ENCODE data around the gene DNAH17. TPM values are rescaled to one million over a fixed set of nuclear protein-coding genes. Genes with fewer than 3 reads are reported as not detected.

DNAH17 gene
- total RNA-seq, 1 donor from 2014 or later: not detected

- DNase-seq (ENCODE audit: low spot score): no peak
Observed at GRCh38 chr17:78454346-78454745, 122.8 kb downstream of the DNAH17 start.

- DNase-seq (ENCODE audit: low spot score): no peak
Observed at GRCh38 chr17:78451753-78452152, 125.4 kb downstream of the DNAH17 start.

- no peak for DNase-seq (ENCODE audit: low spot score)
Observed at GRCh38 chr17:78450696-78451345, 126.4 kb downstream of the DNAH17 start.

GRCh38 chr17:78449983-78450595 is 127.1 kb downstream of the DNAH17 start:
- no peak for DNase-seq (ENCODE audit: low spot score)

GRCh38 chr17:78448356-78448993 is 128.7 kb downstream of the DNAH17 start:
- no peak for DNase-seq (ENCODE audit: low spot score)

- DNase-seq (ENCODE audit: low spot score): no peak
Observed at GRCh38 chr17:78446833-78447232, 130.4 kb downstream of the DNAH17 start.

GRCh38 chr17:78444392-78444791 is 132.8 kb downstream of the DNAH17 start:
- DNase-seq (ENCODE audit: low spot score): no peak

GRCh38 chr17:78442648-78443218 is 134.5 kb downstream of the DNAH17 start:
- DNase-seq (ENCODE audit: low spot score): peak; percentile 66

GRCh38 chr17:78441271-78441971 is 135.8 kb downstream of the DNAH17 start:
- DNase-seq (ENCODE audit: low spot score): no peak

GRCh38 chr17:78438694-78439325 is 138.4 kb downstream of the DNAH17 start:
- no peak for DNase-seq (ENCODE audit: low spot score)

GRCh38 chr17:78438271-78438691 is 138.9 kb downstream of the DNAH17 start:
- no peak for DNase-seq (ENCODE audit: low spot score)

GRCh38 chr17:78437508-78438169 is 139.6 kb downstream of the DNAH17 start:
- no peak for DNase-seq (ENCODE audit: low spot score)

GRCh38 chr17:78435330-78436005 is 141.7 kb downstream of the DNAH17 start:
- DNase-seq (ENCODE audit: low spot score): no peak

GRCh38 chr17:78434455-78435329 is 142.5 kb downstream of the DNAH17 start:
- DNase-seq (ENCODE audit: low spot score): no peak

- DNase-seq (ENCODE audit: low spot score): no peak
Observed at GRCh38 chr17:78433780-78434335, 143.3 kb downstream of the DNAH17 start.

- no peak for DNase-seq (ENCODE audit: low spot score)
Observed at GRCh38 chr17:78433013-78433727, 144.0 kb downstream of the DNAH17 start.

GRCh38 chr17:78432226-78433012 is 144.8 kb downstream of the DNAH17 start:
- no peak for DNase-seq (ENCODE audit: low spot score)

GRCh38 chr17:78431692-78431958 is 145.6 kb downstream of the DNAH17 start:
- no peak for DNase-seq (ENCODE audit: low spot score)
